CD14-positive monocyte (primary cell): ENCODE measurements around the gene DYNLRB2. TPM values are rescaled to one million over a fixed set of nuclear protein-coding genes. Genes with fewer than 3 reads are reported as not detected.

Experiments
- DNase-seq, 3 donors: peaks; one replicate each; pipeline ENCODE4 v3.0.0-alpha.2; 2011 to 2022
- H2AFZ ChIP-seq: 2 replicates; pipeline ENCODE4 v1.6.0; 2012; ENCODE audit warnings: mild to moderate bottlenecking, low read depth, low read length, inconsistent platforms; ENCODE audit not compliant: insufficient read depth, poor library complexity, severe bottlenecking
- H3K27ac ChIP-seq, 2 donors: 1 replicate in 1 of 2; 2 replicates in 1 of 2; pipeline ENCODE4 v1.5.1; 2012 to 2013; ENCODE audit warnings: low read length in 2 of 2, control low read depth in 1 of 2, inconsistent platforms in 1 of 2, low read depth in 1 of 2, mild to moderate bottlenecking in 1 of 2
- H3K27me3 ChIP-seq, 2 donors: one replicate each; pipeline versions ENCODE4 v1.6.0 to v1.6.1; 2011 to 2013; ENCODE audit warnings: low read length in 2 of 2; ENCODE audit not compliant: control insufficient read depth in 2 of 2, insufficient read depth in 2 of 2
- H3K36me3 ChIP-seq, 2 donors: replicated peaks in 1 of 2; 1 replicate in 1 of 2; 2 replicates in 1 of 2; pipeline versions ENCODE4 v1.5.1 to v1.6.1; 2012 to 2013; ENCODE audit warnings: low read length in 2 of 2, control low read depth in 1 of 2, inconsistent platforms in 1 of 2, mild to moderate bottlenecking in 1 of 2; ENCODE audit not compliant: insufficient read depth in 2 of 2, control insufficient read depth in 1 of 2
- H3K4me1 ChIP-seq, 2 donors: 1 replicate in 1 of 2; 2 replicates in 1 of 2; pipeline versions ENCODE4 v1.5.1 to v1.6.1; 2012 to 2013; ENCODE audit warnings: low read length in 2 of 2, control low read depth in 1 of 2, inconsistent platforms in 1 of 2, mild to moderate bottlenecking in 1 of 2, moderate library complexity in 1 of 2; ENCODE audit not compliant: insufficient read depth in 2 of 2, control insufficient read depth in 1 of 2
- H3K4me2 ChIP-seq: replicated peaks from 2 replicates; pipeline ENCODE3; 2012; ENCODE audit warnings: low read length, moderate library complexity, mild to moderate bottlenecking; ENCODE audit not compliant: poor library complexity, severe bottlenecking; ENCODE audit errors: extremely low read depth
- H3K4me3 ChIP-seq, 3 experiments: fragments of 200-600 bp in 1 of 3; sonication (generic) in 1 of 3; replicated peaks in 1 of 3; 1 replicate in 2 of 3; 2 replicates in 1 of 3; pipeline ENCODE4 v1.5.1; 2011 to 2013; ENCODE audit warnings: low read length in 3 of 3, mild to moderate bottlenecking in 3 of 3, control low read depth in 2 of 3, low read depth in 2 of 3, inconsistent platforms in 1 of 3, moderate library complexity in 1 of 3
- H3K79me2 ChIP-seq: 2 replicates; pipeline ENCODE4 v1.6.0; 2012; ENCODE audit warnings: mild to moderate bottlenecking, control low read depth, inconsistent platforms, low read length, moderate library complexity; ENCODE audit not compliant: insufficient read depth
- H3K9ac ChIP-seq: 2 replicates; pipeline ENCODE4 v1.6.0; 2017; ENCODE audit warnings: low read length, mild to moderate bottlenecking; ENCODE audit not compliant: insufficient read depth, poor library complexity, severe bottlenecking
- H3K9me3 ChIP-seq, 2 donors: replicated peaks in 1 of 2; 1 replicate in 1 of 2; 2 replicates in 1 of 2; pipeline versions ENCODE4 v1.5.1 to v1.6.1; 2012 to 2013; ENCODE audit warnings: low read length in 2 of 2, control low read depth in 1 of 2; ENCODE audit not compliant: control insufficient read depth in 1 of 2, insufficient read depth in 1 of 2
- H4K20me1 ChIP-seq: 2 replicates; pipeline ENCODE4 v1.6.0; 2012; ENCODE audit warnings: mild to moderate bottlenecking, low read length, control low read depth, moderate library complexity; ENCODE audit not compliant: insufficient read depth
- H3K27ac Mint-ChIP-seq, 7 donors: one replicate each; pipeline ENCODE4 v1.8.0; 2020; ENCODE audit warnings: mild to moderate bottlenecking in 7 of 7, mixed read lengths in 7 of 7, moderate library complexity in 6 of 7, inconsistent platforms in 2 of 7
- H3K27me3 Mint-ChIP-seq, 3 donors: one replicate each; pipeline ENCODE4 v1.8.0; 2021 to 2022; ENCODE audit warnings: low read depth in 3 of 3, mild to moderate bottlenecking in 3 of 3, mixed read lengths in 3 of 3, moderate library complexity in 3 of 3, inconsistent platforms in 1 of 3
- H3K36me3 Mint-ChIP-seq, 2 donors: one replicate each; pipeline ENCODE4 v1.8.0; 2020; ENCODE audit warnings: mixed read lengths in 2 of 2, inconsistent platforms in 1 of 2, mild to moderate bottlenecking in 1 of 2
- H3K4me1 Mint-ChIP-seq: one replicate; pipeline ENCODE4 v1.8.0; 2020; ENCODE audit warnings: mild to moderate bottlenecking, mixed read lengths
- H3K4me3 Mint-ChIP-seq, 2 donors: one replicate each; pipeline ENCODE4 v1.8.0; 2020; ENCODE audit warnings: mild to moderate bottlenecking in 2 of 2, mixed read lengths in 2 of 2, moderate library complexity in 1 of 2
- H3K9me3 Mint-ChIP-seq, 7 donors: one replicate each; pipeline ENCODE4 v1.8.0; 2020 to 2022; ENCODE audit warnings: mixed read lengths in 7 of 7, mild to moderate bottlenecking in 6 of 7, moderate library complexity in 6 of 7, inconsistent platforms in 2 of 7
- CTCF ChIP-seq: fragments of 200-600 bp; IDR thresholded peaks from one replicate; pipeline ENCODE4 v1.8.0; 2022; ENCODE audit warnings: antibody characterized with exemption, mild to moderate bottlenecking
- WGBS: methylation state at CpG from one replicate; pipeline ENCODE4 v1.1.5; 2013; ENCODE audit warnings: missing lambda C conversion rate; ENCODE audit not compliant: insufficient coverage; 5-methylcytosine and 5-hydroxymethylcytosine counted together
- intact Hi-C, 2 donors: fragments of 100-400 bp; cut with micrococcal nuclease; formaldehyde crosslinking; loops; one replicate each; pipeline versions ENCODE4 v1.15.0 to v1.15.1; 2023
- polyA plus RNA-seq, 3 donors: library from polyadenylated mRNA; depleted of rRNA in 1 of 3; unstranded in 2 of 3; stranded (reverse) in 1 of 3; fragments of 300-500 nt in 2 of 3; fragments of >200 nt in 1 of 3; fragmentation: Illumina TruSeq in 2 of 3; gene quantifications; 1 replicate in 2 of 3; 2 replicates in 1 of 3; pipeline ENCODE4 v1.2.3, GENCODE V29; 2012 to 2021

The DYNLRB2 gene
- polyA plus RNA-seq, 3 donors, result not detected

DNA sequence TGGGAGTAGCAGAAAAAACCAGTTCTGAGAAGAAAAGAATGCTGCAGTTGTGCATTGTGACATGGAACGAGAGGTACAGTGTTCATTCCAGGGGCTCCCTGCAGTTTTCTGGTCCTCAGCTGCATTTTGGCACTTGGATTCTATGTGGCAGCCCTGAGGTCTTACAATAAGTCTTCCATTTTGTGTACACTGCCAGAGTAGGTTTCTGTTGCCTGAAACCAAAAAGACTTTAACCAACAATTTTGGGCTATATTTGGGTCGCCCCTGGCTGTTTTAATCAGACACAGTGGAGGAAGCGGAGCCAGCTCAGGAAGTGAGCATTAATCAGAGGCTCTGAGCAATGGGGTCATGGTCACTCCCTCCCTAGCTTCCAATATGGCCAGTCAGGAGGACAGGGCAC is 15.7 kb downstream of the DYNLRB2 start:
- Mint-ChIP-seq H3K4me3 (no peak overlapping the region), H3K36me3 (no peaks in the 10 kb centered on the region), H3K4me1 (peaks cover 13% of the 10 kb centered on the region), H3K27me3 (peaks cover 0 to 2% (median 2%) of the 10 kb centered on the region in 3 donors), H3K27ac (no peak overlapping the region), H3K9me3 (no peaks in the 10 kb centered on the region)
- Histone ChIP-seq H3K4me3 (no peak overlapping the region), H3K79me2 (no peaks in the 10 kb centered on the region), H3K9me3 (no peaks in the 10 kb centered on the region), H3K4me1 (peaks cover 0 to 4% of the 10 kb centered on the region in 2 donors), H3K27ac (no peak overlapping the region), H2AFZ (no peak overlapping the region), H3K27me3 (no peaks in the 10 kb centered on the region), H3K9ac (no peak overlapping the region), H3K36me3 (no peaks in the 10 kb centered on the region), H3K4me2 (no peak overlapping the region), H4K20me1 (no peaks in the 10 kb centered on the region)
- intact Hi-C loops, result no loop called here
- no peak for DNase-seq
- TF ChIP-seq CTCF, result no peak
- WGBS, result 58% methylated on average over 3 of the region's 3 CpGs

GRCh38 chr16:80557037-80557436 is 16.2 kb downstream of the DYNLRB2 start:
- H3K4me1 Mint-ChIP-seq, result peaks cover 11% of the 10 kb centered on the region
- TF ChIP-seq CTCF, result no peak
- no peaks in the 10 kb centered on the region for H3K36me3 Mint-ChIP-seq
- no peaks in the 10 kb centered on the region for H3K9me3 ChIP-seq
- peaks cover 0 to 4% of the 10 kb centered on the region in 2 donors for H3K4me1 ChIP-seq
- no peaks in the 10 kb centered on the region for H3K36me3 ChIP-seq
- no peak overlapping the region for H3K4me3 Mint-ChIP-seq
- peaks cover 2% of the 10 kb centered on the region in 3 donors for H3K27me3 Mint-ChIP-seq
- H3K27ac Mint-ChIP-seq, result no peak overlapping the region
- H3K27ac ChIP-seq, result no peak overlapping the region
- no peak overlapping the region for H3K9ac ChIP-seq
- H3K4me3 ChIP-seq, result no peak overlapping the region
- H3K27me3 ChIP-seq, result no peaks in the 10 kb centered on the region
- intact Hi-C loops, result no loop called here
- H4K20me1 ChIP-seq, result no peaks in the 10 kb centered on the region
- H3K79me2 ChIP-seq, result no peaks in the 10 kb centered on the region
- WGBS, result 100% methylated on average over 2 of the region's 5 CpGs
- H2AFZ ChIP-seq, result no peak overlapping the region
- H3K9me3 Mint-ChIP-seq, result no peaks in the 10 kb centered on the region
- no peak for DNase-seq
- H3K4me2 ChIP-seq, result no peak overlapping the region
